Measurements from ENCODE around the gene ADAMTS17.

GRCh38 chr15:99932676-99933402 is 408.9 kb downstream of the ADAMTS17 start:
- TF ChIP-seq, protein P1, sequence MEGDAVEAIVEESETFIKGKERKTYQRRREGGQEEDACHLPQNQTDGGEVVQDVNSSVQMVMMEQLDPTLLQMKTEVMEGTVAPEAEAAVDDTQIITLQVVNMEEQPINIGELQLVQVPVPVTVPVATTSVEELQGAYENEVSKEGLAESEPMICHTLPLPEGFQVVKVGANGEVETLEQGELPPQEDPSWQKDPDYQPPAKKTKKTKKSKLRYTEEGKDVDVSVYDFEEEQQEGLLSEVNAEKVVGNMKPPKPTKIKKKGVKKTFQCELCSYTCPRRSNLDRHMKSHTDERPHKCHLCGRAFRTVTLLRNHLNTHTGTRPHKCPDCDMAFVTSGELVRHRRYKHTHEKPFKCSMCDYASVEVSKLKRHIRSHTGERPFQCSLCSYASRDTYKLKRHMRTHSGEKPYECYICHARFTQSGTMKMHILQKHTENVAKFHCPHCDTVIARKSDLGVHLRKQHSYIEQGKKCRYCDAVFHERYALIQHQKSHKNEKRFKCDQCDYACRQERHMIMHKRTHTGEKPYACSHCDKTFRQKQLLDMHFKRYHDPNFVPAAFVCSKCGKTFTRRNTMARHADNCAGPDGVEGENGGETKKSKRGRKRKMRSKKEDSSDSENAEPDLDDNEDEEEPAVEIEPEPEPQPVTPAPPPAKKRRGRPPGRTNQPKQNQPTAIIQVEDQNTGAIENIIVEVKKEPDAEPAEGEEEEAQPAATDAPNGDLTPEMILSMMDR (IDR thresholded peaks at IDR 0.05) = no peak
- TF ChIP-seq POLR2AphosphoS5 (IDR thresholded peaks at IDR 0.05) = no peak
- no peak for TF ChIP-seq EP300 (IDR thresholded peaks at IDR 0.05)
